ENCODE measurements around the gene OR5T3. TPM values are rescaled to one million over a fixed set of nuclear protein-coding genes. Genes with fewer than 3 reads are reported as not detected.
"Not testable (repeated sequence)": the region's sequence is repeated elsewhere in the genome, so short reads cannot be mapped to it uniquely, and the experiment has no call there.

The OR5T3 gene
- not detected in 2 replicates for total RNA-seq (ENCODE audit: low replicate concordance)

DNA sequence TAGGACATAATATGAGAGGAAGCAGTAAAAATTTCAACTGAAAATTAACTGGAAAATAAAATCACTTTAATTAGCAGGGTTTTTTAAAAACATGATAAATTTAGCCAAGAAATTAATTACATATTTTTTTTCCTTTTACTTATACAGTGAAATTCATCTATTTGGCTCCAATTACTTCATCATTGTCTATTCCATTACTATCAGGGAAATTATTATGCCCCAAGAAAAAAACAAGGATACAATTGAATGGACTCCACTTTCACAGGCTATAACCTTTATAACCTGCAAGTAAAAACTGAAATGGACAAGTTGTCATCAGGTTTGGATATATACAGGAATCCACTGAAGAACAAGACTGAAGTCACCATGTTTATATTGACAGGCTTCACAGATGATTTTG lies at the start of gene OR5T3:
TSS of gene OR5T3 (plus strand) at position 301 of the 400 bp plus-strand sequence. CDS start at position 301, 0 bp downstream.
- H3K36me3 Mint-ChIP-seq = no peaks in the 10 kb centered on the region
- H3K4me1 Mint-ChIP-seq = no peaks in the 10 kb centered on the region
- no peaks in the 10 kb centered on the region for H3K27me3 Mint-ChIP-seq (ENCODE audit: insufficient read depth, low read depth)
- no peak within 1 kb of the TSS for H3K27ac Mint-ChIP-seq
- H3K4me1 ChIP-seq = no peaks in the 10 kb centered on the region
- no peaks in the 10 kb centered on the region for H3K36me3 ChIP-seq
- no peak for TF ChIP-seq EZH2 (IDR thresholded peaks at IDR 0.05)
- no peak for TF ChIP-seq EZH2phosphoT487 (IDR thresholded peaks at IDR 0.05)
- TF ChIP-seq, protein P1, sequence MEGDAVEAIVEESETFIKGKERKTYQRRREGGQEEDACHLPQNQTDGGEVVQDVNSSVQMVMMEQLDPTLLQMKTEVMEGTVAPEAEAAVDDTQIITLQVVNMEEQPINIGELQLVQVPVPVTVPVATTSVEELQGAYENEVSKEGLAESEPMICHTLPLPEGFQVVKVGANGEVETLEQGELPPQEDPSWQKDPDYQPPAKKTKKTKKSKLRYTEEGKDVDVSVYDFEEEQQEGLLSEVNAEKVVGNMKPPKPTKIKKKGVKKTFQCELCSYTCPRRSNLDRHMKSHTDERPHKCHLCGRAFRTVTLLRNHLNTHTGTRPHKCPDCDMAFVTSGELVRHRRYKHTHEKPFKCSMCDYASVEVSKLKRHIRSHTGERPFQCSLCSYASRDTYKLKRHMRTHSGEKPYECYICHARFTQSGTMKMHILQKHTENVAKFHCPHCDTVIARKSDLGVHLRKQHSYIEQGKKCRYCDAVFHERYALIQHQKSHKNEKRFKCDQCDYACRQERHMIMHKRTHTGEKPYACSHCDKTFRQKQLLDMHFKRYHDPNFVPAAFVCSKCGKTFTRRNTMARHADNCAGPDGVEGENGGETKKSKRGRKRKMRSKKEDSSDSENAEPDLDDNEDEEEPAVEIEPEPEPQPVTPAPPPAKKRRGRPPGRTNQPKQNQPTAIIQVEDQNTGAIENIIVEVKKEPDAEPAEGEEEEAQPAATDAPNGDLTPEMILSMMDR (IDR thresholded peaks at IDR 0.05) = no peak
- H3K27me3 ChIP-seq = no peaks in the 10 kb centered on the region
- no peak within 1 kb of the TSS for H3K9ac ChIP-seq
- H4K20me1 ChIP-seq (ENCODE audit: low read depth) = no peaks in the 10 kb centered on the region
- H2AFZ ChIP-seq (replicated peaks) = no peak within 1 kb of the TSS
- no peaks in the 10 kb centered on the region for H3F3A ChIP-seq (ENCODE audit: low read depth)
- no peaks in the 10 kb centered on the region for H3K79me2 ChIP-seq (ENCODE audit: low read depth)
- no peak within 1 kb of the TSS for H3K4me3 Mint-ChIP-seq
- peaks cover under 1% of the 10 kb centered on the region for H3K9me3 Mint-ChIP-seq
- H3K9me3 ChIP-seq (ENCODE audit: low read depth) = no peaks in the 10 kb centered on the region
- no peak within 1 kb of the TSS for H3K4me2 ChIP-seq
- no peak within 1 kb of the TSS for H3K27ac ChIP-seq
- H3K4me3 ChIP-seq = no peak within 1 kb of the TSS
- DNase-seq (ENCODE audit: low spot score) = no peak

- TF ChIP-seq EZH2 (IDR thresholded peaks at IDR 0.05) = no peak
- no peak for TF ChIP-seq EZH2phosphoT487 (IDR thresholded peaks at IDR 0.05)
- TF ChIP-seq, protein P1 (IDR thresholded peaks at IDR 0.05) = no peak
- Mint-ChIP-seq H3K27me3 (ENCODE audit: insufficient read depth, low read depth) (no peaks in the 10 kb centered on the region), H3K4me3 (no peak overlapping the region), H3K36me3 (no peaks in the 10 kb centered on the region), H3K9me3 (no peaks in the 10 kb centered on the region), H3K27ac (no peak overlapping the region), H3K4me1 (no peaks in the 10 kb centered on the region)
- Histone ChIP-seq H3K4me1 (no peaks in the 10 kb centered on the region), H3K9ac (no peak overlapping the region), H3K4me3 (no peak overlapping the region), H4K20me1 (ENCODE audit: low read depth) (no peaks in the 10 kb centered on the region), H3K4me2 (no peak overlapping the region), H3K9me3 (ENCODE audit: low read depth) (no peaks in the 10 kb centered on the region), H3K27me3 (no peaks in the 10 kb centered on the region), H3K79me2 (ENCODE audit: low read depth) (no peaks in the 10 kb centered on the region), H3F3A (ENCODE audit: low read depth) (no peaks in the 10 kb centered on the region), H2AFZ (replicated peaks) (no peak overlapping the region), H3K27ac (no peak overlapping the region), H3K36me3 (no peaks in the 10 kb centered on the region)
- DNase-seq (ENCODE audit: low spot score) = no peak
Observed at GRCh38 chr11:56207790-56208189, 44.3 kb upstream of the OR5T3 start.

DNA sequence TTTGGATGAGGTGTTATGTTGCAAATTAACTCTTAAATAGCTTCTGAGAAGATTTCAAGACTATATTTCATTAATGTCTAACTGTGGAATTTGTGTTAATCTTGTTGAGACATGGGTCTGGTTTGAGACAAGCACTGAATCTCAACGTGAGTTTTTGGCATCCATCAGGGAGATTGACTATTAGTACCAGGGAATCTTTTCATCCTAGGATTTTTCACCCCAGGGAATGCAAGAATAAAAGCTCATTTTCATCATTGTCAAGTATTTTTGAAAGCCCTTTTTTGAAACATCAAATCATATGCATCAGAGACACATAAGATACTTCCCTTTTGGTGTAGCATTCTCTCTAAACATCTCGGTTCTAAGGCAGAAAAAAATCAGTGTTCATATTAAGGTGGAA lies 37.5 kb upstream of the OR5T3 start:
- Mint-ChIP-seq H3K27me3 (ENCODE audit: insufficient read depth, low read depth) (peaks cover 2% of the 10 kb centered on the region), H3K36me3 (no peaks in the 10 kb centered on the region), H3K27ac (no peak overlapping the region), H3K4me3 (no peak overlapping the region), H3K9me3 (peaks cover 13% of the 10 kb centered on the region), H3K4me1 (no peaks in the 10 kb centered on the region)
- Histone ChIP-seq H4K20me1 (ENCODE audit: low read depth) (no peaks in the 10 kb centered on the region), H3F3A (ENCODE audit: low read depth) (no peaks in the 10 kb centered on the region), H3K79me2 (ENCODE audit: low read depth) (no peaks in the 10 kb centered on the region), H3K36me3 (no peaks in the 10 kb centered on the region), H3K4me1 (no peaks in the 10 kb centered on the region), H3K4me2 (no peak overlapping the region), H3K27ac (no peak overlapping the region), H3K9ac (no peak overlapping the region), H3K27me3 (no peaks in the 10 kb centered on the region), H3K4me3 (no peak overlapping the region), H3K9me3 (ENCODE audit: low read depth) (peaks cover 5% of the 10 kb centered on the region), H2AFZ (replicated peaks) (no peak overlapping the region)
- no peak for DNase-seq (ENCODE audit: low spot score)
- TF ChIP-seq, protein P1 (IDR thresholded peaks at IDR 0.05) = no peak
- TF ChIP-seq EZH2 (IDR thresholded peaks at IDR 0.05) = no peak
- no peak for TF ChIP-seq EZH2phosphoT487 (IDR thresholded peaks at IDR 0.05)

DNA sequence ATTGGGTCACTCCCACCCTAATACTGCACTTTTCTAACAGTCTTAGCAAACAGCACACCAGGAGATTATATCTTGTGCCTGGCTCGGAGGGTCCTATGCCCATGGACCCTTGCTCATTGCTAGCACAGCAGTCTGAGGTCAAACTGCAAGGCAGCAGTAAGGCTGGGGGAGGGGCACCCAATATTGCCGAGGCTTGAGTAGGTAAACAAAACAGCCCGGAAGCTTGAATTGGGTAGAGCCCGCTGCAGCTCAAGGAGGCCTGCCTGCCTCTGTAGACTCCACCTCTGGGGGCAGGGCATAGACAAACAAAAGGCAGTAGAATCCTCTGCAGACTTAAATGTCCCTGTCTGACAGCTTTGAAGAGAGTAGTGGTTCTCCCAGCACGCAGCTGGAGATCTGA lies 32.3 kb upstream of the OR5T3 start:
- not testable (repeated sequence) for H3K27me3 ChIP-seq; H3K9me3 ChIP-seq (ENCODE audit: low read depth); H3K36me3 ChIP-seq; H3K27ac Mint-ChIP-seq; H3K27ac ChIP-seq; H4K20me1 ChIP-seq (ENCODE audit: low read depth); H3K9ac ChIP-seq; H3K36me3 Mint-ChIP-seq; H3K79me2 ChIP-seq (ENCODE audit: low read depth); H3F3A ChIP-seq (ENCODE audit: low read depth); H3K4me2 ChIP-seq; H3K4me3 ChIP-seq; H3K4me3 Mint-ChIP-seq; H3K4me1 Mint-ChIP-seq; H3K27me3 Mint-ChIP-seq (ENCODE audit: insufficient read depth, low read depth); H3K4me1 ChIP-seq
- H2AFZ ChIP-seq (replicated peaks) = peak overlapping the region; percentile 26
- peak; percentile 11 for DNase-seq (ENCODE audit: low spot score)
- H3K9me3 Mint-ChIP-seq = peaks cover 16% of the 10 kb centered on the region
